Stimulated activated CD8-positive, alpha-beta memory T cell treated with anti-CD3 and anti-CD28 coated beads, Interleukin-15, amount 100 ng/mL, for 48 hours (primary cell): ENCODE data around the gene HEMK1.

Source experiments
- DNase-seq, 2 donors: peaks; one replicate each; pipeline ENCODE4 v3.0.0-alpha.2; 2020; ENCODE audit warnings: low read depth in 2 of 2

The HEMK1 gene

DNA sequence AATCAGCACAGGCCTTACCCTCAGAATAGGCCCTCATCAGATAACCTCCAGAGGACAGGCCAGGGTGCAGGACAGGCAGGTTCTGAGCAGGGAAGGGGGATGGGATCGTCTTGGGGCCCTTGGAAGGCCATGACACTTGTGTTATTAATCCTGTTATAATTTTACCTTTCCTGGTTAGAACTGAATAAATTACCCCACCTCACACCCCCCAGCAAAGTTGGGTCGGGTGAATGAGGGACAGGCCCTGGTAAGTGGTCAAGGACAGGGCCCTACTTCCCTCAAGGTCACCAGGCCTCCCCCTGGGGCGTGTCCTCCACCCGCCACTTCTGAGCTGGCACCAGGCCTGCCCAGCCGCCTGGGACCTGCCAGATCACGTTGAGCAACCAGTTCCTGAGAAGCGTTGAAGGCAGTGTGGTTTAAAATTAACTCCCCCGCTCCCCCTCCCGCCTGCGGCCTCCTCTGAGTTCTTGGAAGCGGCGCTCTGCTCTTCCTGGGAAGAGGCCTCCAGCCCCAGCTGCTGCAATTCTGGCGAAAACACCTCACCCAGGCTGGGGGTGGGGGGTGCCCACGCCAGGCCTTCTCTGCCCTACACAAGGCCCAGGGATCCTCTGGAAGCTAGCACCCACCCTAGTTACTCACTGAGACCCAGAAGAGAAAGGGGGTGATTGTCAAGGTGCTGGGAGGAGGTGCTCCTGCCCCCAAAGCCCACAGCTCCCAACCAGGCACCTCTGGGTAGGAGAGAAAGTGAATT is 31.7 kb downstream of the HEMK1 start:
- DNase-seq: peak; percentile 91 to 96

DNA sequence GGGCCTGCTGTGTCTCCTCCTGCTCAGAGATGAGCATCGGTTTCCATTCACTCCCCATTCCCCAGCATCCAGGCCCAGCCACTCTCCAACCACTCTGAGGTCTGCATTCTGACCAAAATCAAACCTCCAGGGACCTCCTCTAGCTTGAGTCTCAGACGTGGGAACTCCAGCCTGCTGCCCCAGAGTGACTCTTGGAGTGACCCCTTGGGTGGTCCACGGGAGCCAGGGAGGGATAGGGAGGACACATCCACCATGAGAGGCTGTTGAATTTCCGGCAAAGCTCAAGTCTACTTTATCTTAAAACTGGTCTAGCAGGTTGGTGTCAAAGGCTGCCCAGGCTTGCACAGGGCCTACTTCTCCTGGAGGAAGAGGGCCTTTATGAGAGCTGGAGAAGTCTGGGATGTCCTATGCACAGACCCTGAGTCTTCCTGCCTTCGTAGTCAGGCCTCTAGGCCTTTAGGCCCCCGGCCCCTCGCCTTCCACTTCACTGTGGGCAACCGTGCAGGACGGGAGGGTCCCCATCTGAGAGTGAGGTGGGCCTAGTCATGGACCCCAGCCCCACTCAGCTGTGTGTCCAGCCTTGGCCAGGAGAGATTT is 33.4 kb downstream of the HEMK1 start:
- DNase-seq: no peak

DNA sequence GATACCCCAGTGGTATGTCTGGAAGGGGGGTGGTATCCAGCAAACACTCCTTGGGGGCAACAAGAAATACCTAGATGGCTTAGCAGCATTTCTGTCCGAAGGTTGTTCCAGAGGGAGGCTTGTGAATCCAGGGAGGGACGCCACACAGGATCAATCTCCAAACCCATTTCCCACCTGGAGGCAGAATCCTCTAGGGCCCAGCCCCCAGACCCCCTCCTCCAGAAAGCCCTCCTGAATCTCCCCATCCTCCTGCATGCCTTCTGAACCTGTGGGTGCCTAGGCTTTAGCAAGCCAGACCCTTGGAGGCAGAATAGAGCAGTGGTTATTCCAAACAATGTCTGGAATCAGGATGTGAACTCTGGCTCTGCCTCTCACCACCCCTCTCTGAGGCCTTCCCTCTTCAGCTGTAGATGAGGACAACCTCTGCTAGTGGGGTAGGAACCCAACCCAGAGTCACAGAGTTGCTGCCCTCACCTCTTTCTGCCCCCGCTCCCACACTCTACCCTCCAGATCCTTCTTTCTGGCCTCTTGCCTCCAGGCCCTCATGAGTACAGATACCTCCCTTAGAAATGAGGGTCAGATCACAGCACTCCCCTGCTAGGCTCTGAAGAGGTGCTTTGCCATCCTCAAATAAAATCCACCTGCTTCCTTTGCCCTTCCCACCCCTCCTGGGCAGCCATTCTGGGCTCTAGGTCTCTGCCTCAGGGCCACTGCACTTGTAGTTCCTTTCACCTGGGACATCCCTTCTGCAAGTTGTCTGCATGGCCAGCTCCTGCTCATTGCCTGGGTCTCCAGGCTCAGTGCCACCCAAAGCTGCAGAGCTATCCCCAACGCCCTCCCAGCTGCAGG is 34.2 kb downstream of the HEMK1 start:
- no peak for DNase-seq

DNA sequence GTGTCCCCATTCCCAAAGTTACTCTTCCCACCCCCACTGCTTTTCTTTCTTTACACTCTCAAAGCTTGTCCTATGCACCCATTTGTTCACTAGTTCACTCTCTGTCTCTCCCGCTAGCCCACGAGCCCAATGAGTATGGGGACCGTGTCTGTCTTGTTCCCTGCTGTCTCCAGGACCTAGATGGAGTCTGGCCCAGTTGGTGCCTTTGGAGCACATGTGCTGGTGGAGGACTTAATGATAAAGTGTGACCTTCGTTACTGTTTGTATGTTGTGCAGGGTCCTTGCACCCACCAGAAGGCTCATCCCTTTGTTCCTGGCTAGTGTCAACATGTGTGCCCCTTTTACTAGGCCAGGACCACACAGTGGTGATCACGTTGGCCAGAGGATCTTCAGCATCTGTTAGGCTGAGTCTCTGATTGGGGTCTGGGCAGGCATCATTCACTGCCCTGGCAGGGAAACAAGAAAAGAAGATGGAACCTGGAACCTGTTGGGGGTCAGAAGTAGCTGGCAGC is 34.8 kb downstream of the HEMK1 start:
- DNase-seq: no peak

DNA sequence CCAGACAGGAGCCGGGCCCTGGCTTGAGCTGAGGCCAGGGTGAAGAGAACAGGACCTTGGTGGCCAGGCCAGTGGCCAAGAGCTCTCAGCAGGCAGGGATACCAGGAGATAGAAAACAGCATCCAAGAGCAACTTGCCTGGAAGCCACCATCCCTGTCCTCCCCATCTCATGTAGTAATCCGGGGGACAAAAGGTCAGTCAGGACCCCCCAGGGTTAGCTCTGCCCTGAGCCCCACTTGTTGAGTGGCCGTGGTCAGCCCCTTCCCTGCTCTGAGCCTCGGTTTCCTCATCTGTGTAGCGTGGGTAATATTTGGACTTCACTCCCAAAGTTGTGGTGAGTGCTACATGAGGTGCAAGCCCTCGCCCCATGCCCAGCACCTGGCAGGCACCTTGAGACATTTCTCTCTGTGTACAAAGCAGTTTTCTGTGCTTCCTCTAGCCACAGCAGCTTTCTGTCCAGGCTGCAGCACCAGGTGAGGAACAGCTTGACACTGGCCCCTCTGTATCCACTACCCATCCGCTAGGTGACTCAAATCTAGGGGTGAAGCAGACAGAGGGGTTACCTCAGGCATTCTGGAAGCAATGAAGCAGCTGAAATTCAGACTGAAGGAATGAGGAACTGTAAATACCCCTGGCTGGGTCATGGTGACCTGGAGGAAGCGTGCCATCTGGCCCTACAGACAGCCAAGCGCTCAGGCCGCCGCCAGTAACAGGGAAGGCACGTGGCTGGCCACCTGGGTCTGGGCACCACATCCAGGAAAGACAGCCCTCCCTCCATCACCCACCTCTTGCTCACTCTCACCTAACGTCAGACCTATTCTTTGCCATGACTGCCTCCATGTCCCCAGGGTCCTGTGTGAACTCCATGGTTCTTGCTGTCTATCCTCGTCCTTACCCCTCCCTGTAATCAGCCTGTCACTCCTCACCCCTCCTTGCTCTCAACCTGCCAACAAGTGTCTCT is 35.6 kb downstream of the HEMK1 start:
- DNase-seq: no peak

DNA sequence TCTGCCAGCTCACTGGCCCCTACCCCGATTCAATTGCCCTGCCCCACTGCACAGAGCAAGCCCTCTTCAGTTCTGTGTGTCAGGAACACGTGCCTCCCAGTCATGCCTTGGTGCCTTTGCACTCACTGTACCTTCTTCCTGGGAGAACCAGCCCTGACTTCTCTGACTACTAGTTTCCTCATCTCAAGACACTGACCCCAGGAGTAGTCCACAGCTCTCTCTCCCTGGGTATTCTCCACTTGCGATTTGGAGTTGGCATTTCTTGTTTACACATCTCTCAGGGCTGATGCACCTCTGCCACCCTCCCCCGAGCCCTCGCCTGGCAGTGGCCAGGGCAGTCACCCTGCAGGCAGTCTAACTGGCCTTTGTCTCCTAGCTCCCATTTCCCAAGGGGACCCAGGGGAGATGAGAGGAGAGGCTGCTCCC is 36.6 kb downstream of the HEMK1 start:
- no peak for DNase-seq

DNA sequence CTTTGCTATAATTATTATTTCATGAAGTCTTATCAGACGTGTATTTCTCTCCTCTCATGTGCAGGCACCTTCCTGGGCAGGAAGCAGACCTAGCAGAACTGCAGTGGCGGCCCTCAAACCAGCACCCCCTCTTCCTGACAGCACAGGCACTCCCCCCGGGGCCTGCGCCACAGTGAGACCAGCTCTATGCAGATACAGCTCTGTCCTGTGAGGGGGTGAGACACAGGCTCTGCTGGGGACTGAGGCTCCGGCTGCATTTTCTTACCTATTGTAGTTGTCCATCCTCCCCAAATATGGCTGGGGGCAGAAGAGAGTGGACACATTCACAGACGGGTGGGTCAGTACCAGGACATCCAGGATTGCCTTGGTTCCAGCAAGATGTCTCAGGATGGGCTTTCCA is 37.3 kb downstream of the HEMK1 start:
- no peak for DNase-seq

DNA sequence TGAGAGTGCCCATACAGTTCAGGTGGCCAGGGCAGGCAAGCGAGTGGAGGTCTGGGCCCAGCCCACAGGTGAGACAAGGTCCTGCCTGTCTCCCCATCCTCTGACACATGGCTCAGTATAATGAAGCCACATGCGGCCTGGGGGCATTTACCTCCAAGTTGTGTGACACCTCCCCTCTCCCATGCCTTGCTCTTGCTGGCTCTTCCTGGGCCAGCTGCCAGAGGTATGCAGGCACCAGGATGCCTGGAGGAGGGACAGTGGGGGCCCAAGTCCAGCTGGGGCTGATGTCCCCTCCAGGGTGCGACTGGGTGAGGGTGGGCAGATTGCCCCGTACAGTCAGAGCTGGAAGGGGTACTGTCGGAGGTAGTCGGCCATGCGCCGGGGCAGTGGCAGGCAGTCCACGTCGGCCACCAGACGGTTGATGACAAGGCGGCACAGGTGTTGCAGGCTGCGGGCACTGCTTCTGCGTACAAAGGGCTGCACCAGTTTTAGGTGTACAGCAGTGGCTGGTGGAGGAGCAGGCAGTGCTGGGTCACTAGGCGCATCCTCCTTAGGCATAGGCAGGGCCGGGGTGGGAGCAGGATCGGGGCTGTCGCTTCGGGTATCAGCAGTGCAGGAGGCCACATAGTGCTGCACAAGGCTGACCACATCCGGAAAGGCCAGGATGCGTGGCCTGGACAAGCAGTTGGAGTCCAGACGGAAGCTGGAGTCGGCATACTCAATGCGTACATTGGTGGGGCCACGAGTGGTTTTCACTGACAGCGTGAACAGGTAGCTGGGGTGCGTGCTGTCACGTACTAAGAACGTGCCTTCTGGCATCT is 38.2 kb downstream of the HEMK1 start:
- DNase-seq: no peak

DNA sequence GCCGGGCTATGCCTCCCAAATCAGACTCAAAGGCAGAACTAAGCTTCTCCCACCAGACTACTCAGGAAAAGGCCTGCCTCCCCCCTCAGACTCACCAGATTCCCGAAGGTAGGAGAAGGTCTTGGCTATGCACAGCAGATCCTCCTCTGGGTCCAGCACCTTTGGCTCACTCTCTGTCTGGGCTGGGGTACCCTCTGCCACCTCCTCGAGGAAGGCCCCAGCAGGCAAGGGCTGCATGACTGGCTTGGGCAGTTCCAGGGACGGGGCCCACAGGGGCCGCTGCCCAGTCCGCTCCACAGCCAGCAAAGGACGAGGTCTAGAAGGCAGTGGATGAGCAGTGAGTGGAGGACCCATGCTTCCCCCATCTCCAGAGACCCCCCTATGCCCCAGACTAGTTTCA is 39.0 kb downstream of the HEMK1 start:
- no peak for DNase-seq

DNA sequence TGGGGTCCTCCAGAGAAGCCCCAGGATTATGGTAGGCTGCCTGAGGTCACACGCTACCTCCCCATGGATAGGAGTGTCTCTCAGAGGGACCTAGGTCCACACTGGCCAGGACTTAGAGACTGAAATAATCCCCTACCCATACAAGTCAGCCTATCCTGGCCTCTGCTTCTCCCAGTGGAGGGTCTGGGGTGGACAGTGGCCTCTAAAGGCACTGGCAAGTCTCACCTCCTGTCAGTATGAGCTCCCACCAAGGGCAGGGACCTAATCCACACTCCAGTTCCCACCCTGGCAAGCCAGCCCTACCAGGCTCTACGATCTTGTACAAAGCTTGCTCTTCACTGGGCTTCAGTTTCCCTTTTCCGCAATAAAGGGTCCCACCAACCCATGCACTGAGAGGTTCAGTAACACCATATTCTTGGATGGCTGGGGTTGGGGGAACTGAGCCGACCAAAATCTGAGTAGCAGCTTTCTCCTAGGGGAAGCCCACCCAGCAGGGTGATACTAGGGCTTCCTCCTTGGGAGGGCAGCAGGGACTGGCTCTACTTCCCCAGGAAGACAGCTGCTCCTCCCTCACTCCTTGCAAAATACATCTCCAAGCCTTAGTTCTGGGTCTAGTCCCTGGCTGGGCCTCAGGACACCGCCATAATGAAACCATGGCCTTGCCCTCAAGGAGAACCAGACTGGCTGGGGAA is 39.9 kb downstream of the HEMK1 start:
- DNase-seq: no peak

DNA sequence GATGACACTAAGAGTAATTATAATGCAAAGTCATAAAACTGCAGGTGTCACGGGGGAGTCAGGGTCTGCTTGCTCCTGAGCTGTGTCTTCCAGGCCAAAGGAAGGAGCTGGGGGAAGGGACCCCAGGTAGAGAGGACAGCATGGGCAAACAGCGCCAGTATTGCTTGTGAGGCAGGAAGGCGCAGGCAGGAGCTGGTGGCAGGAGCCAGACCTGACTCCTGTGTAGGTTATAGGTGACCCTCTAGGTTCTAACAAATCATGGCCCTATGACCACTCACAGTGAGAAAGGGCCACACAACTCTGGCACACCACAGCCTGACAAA is 40.4 kb downstream of the HEMK1 start:
- DNase-seq: no peak

DNA sequence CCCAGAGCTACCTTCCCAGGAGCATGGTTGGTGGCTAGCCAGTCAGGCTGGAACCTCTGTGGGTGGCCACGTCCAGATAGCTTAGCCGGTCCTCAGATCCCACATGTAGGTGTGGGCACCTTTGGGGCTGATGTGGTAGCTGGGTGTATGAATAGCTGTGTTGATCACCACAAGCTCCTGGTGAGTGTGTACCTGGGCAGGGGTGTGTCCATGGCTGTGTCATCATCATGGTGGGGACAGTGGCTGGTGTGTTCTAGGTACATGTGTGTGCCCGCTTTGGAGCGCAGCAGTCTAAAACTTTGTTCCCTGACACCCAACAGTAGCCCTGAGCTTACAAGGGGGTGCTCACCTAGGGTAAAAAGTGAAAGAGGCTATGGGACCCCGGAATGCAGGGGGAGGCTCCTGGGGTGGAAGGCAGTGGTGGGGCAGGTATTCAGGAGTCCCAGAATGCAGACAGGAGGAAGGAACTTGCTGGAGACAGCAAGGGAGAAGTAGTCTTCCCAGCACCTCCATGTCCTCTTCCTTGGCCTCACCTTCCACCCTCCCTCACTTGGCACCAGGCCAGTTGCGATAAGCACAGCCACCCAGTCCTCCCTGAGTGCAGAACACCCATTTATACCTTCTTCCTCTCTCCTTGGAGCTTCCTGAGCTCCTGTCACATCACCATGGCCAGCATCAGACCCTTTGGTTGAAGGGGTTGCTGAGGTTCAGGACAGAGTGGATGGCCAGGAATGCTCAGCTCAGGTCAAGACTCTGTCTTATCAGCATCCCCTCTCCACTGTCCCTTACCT is 41.1 kb downstream of the HEMK1 start:
- no peak for DNase-seq

DNA sequence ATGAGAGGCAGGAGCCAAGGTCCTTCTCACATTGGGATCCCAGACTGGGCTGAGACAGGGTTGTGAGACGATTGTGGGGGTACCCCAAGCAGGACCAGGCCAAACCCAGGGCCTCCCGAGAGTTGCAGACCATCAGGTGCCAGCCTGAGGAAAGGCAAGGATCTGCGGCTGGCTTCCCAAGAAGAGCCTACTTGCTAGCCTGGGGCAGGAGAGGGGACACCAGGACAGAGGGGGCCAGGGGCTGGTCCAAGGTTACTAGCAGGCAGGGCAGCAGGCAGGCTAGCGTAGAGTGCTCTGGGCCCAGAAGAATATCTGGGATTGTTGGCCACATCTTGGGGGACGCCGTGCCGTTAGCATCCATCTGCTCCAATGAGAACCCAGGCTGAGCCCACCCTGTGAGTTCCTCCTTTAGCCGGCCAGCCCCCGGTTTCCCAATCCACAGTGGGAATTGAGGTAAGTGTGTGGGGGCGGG is 41.7 kb downstream of the HEMK1 start:
- DNase-seq: no peak

DNA sequence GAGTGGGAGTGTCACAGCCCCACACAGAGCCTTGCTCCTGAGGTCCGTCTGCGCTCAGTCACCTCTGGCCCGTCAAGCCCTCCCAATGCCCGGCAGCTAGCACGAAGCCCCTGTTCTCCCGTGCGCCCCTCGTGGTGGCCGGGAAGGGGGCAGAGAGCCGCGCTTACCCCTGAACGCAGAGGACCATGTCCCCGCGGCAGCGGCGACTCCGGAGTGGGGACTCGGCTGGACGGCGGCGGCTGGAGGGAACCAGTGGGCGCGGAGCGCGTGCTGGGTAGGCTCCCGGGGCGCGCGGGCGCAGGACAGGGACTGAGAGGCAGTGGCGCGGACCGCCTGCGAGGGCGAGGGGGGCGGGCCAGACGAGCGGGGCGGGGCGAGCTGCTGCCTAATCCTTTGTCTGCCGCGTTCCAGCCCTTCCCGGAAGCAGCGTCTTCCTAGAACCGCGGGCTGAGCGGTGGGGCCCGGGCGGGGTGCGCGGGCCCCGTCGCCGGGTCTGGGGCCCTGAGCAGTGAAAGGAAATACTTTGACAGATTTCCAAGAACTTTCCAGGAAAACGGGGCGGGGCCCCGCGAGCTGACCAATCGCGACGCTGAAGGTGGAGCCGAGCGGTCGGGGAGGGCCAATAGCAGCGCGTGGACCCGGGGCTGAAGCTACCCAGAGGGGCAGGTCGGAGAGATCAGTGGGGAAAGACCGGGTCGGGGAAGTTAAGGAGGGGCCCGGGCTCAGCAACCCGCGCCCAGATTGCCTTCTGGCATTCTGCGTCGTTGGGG is 42.3 kb downstream of the HEMK1 start, which contains the start of gene CISH:
TSS of gene CISH (minus strand) at position 311 of the 770 bp plus-strand sequence. CDS start at position 187, 124 bp downstream.
- peak; percentile 98 to 99 for DNase-seq

DNA sequence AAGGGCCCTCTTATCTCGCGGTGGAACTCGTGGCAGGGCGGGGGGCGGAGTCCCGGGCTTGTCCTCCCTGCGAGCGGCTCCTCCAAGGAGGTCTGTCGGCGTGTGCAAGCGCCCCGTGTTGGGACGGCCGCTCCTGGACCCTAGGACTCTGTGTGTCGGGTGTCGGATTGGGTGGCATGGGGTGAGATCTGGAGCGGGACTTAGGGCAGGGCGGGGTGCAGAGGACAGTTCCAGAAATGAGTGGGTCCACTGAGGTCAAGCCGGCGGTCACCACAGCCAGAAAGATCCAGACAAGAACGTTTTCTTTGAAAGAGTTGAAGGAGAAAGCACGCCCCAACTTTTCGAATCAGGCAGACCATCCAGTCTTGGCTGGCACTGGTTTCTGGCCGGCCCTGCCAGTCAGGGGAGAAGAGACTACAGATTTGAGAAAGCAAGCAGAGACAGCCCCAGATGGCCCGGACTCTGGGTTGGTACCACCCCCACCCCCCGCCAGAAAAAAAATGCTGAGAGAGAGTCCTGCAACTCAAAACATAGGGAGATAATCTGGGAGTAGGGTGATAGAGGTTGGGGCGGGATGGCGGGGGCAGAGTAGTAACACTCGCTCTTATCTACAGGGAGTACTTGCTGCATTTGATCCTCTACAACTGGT is 43.0 kb downstream of the HEMK1 start:
- no peak for DNase-seq

DNA sequence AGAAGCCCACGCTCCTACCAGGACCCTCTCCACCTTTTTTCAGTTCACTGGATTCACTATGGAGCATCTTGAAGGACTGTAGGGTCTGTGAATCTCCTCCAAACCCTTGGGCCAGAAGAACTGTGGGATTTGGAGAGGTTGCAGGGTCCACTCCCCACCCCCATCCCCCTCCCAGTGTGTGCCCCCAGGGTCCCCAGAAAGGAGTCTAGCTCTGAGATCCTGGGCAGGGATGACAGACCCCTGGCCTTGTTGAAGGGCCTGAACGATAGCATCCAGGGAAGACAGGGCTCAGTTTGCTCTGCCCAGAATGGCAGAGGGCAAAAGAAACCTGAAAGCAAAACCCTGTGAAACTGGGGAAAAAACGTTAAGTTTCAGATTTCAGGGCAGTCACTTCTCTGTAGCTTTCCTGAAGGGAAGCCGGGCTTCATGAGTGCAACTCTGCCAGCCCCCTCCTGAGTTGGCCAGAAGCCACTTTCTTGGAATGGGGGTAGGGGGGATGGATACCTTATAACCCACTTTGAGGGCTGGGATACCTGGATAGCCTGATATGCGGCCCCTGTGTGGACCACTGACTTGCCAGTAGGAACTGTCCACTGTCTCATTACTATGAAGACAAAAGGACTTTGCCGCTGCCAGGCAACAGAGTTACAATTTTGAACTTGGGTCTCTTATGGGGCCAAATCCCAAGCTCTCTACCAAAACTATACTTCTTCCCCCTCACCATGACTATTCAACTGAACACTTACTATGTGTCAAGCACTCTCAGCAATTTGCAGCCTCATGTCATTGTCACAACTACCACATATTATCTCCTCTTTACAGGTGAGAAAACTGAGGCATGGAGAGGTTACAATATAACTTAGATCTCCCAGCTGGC is 43.9 kb downstream of the HEMK1 start:
- DNase-seq: no peak

DNA sequence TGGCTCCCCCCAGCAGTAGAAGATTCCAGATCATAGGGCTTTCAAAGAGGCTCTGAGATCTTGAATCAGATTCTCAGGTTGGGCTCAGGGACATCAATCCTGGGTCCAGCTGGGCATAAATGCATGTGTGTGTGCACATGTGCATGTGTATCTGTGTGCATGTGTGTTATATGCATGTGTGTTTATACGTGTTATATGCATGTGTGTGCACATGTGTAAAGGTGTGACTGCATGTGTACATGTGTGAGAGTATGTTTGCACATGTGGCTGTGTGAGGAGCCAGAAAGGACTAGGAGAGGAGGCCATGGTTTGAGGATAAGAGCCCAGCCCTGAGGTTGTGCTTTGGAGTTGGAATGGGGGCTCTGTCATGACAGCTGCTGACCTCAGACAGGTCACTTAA is 45.9 kb downstream of the HEMK1 start:
- no peak for DNase-seq
